ENCODE data around the gene YJEFN3. TPM values are rescaled to one million over a fixed set of nuclear protein-coding genes. Genes with fewer than 3 reads are reported as not detected.

YJEFN3 gene
- total RNA-seq, 2 experiments from 2014 or later: 11.7 to 11.9 TPM

DNA sequence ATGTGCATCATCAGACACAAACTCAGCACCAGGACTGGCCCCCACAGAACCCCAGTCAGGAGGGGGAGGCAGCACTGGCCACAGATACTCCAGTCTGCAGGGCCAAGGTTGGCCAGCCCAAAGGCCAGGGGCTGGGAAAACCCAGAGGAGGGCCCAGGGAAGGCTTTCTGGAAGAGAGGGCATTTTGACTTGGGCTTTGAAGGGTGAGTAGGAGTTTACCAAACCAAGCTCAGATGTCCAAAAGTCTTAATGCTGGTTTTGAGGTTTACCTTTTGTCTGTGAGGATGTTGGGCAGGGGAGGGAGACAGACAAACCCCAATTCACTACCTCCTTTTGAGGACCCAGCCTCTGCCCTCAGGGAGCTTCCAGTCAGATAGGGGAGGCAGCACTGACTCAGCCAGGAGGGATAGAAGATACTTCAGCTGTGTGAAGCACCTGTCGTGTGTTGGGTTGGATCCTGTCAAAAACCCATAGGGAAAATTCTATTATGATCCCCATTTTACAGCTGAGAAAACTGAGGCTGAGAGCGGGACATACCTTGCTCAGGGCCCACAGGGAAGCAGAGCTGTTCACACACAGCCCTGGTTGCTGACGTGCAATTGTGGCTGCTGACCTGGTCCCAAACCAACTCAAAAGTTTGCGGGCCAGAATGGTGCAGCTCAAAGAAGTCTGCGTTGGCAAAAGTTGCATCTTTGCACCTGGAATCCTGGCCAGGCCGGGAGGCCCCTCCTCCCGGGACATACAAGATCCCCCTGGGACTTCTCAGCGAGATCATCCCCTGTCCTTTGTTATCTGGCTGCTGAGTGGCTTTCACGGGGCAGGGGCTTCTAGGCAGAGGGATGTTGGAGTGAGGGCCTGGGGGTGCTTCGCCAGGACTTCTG is 22.5 kb downstream of the YJEFN3 start:
- H3K27ac Mint-ChIP-seq: no peak overlapping the region
- H3K4me1 Mint-ChIP-seq: peaks cover 3% of the 10 kb centered on the region
- no peaks in the 10 kb centered on the region for H3K36me3 Mint-ChIP-seq
- DNase-seq: peak; percentile 25
- POLR2A ChIA-PET: interaction anchor here (0.5 to 1.1 kb wide), 4 partner anchors 75 to 117 kb away, joined by 3 to 8 read pairs (median 4); partner anchors contain the start of gene GMIP
- no peaks in the 10 kb centered on the region for H3K9me3 Mint-ChIP-seq
- H3K27me3 Mint-ChIP-seq: no peaks in the 10 kb centered on the region
- no peak for ATAC-seq (ENCODE audit: low read depth)
- no peak overlapping the region for H3K4me3 Mint-ChIP-seq

- no peak for DNase-seq
- POLR2A ChIA-PET: interaction anchor here (0.5 to 1.1 kb wide), 2 partner anchors 74 to 92 kb away, joined by 4 to 5 read pairs; partner anchors contain the start of gene GMIP
- Mint-ChIP-seq H3K27me3 (no peaks in the 10 kb centered on the region), H3K4me1 (peaks cover 3% of the 10 kb centered on the region), H3K36me3 (no peaks in the 10 kb centered on the region), H3K9me3 (no peaks in the 10 kb centered on the region), H3K27ac (no peak overlapping the region), H3K4me3 (no peak overlapping the region)
- no peak for ATAC-seq (ENCODE audit: low read depth)
Observed at GRCh38 chr19:19551853-19552192, 23.1 kb downstream of the YJEFN3 start.

DNA sequence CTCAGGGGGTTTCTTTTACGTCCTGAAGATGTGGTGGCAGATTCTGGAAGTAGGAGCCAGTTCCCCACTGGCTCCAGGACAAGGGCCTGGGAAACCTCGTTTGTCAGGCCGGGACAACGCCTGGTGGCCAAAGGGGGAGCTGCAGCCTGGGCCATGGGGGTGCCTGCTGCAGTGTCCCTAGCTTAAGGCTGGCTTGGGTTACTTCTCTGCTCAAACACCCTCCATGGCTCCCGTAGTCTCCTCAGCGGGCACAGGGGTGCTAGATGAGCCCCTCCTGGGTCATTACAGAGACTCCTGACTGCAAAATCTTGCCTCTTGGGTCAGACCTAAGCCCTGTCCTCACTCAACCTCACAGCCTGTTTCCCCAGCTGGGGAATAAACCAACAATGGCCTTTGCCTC is 24.1 kb downstream of the YJEFN3 start:
- Mint-ChIP-seq H3K9me3 (no peaks in the 10 kb centered on the region), H3K4me3 (no peak overlapping the region), H3K36me3 (no peaks in the 10 kb centered on the region), H3K27me3 (no peaks in the 10 kb centered on the region), H3K4me1 (peaks cover 3% of the 10 kb centered on the region), H3K27ac (no peak overlapping the region)
- ATAC-seq (ENCODE audit: low read depth): no peak
- POLR2A ChIA-PET: interaction anchor here (0.7 kb wide), 1 partner anchor 38 kb away, joined by 3 read pairs; no protein-coding TSS in a partner anchor
- DNase-seq: no peak

GRCh38 chr19:19553670-19554069 is 25.0 kb downstream of the YJEFN3 start:
- H3K27ac Mint-ChIP-seq: peak overlapping the region; percentile 38
- peaks cover 4% of the 10 kb centered on the region for H3K36me3 Mint-ChIP-seq
- H3K27me3 Mint-ChIP-seq: no peaks in the 10 kb centered on the region
- POLR2A ChIA-PET: interaction anchor here (0.8 kb wide), 1 partner anchor 22 kb away, joined by 9 read pairs; no protein-coding TSS in a partner anchor
- DNase-seq (no peak), ATAC-seq (ENCODE audit: low read depth) (no peak)
- H3K4me1 Mint-ChIP-seq: peaks cover 3% of the 10 kb centered on the region
- no peak overlapping the region for H3K4me3 Mint-ChIP-seq
- no peaks in the 10 kb centered on the region for H3K9me3 Mint-ChIP-seq

DNA sequence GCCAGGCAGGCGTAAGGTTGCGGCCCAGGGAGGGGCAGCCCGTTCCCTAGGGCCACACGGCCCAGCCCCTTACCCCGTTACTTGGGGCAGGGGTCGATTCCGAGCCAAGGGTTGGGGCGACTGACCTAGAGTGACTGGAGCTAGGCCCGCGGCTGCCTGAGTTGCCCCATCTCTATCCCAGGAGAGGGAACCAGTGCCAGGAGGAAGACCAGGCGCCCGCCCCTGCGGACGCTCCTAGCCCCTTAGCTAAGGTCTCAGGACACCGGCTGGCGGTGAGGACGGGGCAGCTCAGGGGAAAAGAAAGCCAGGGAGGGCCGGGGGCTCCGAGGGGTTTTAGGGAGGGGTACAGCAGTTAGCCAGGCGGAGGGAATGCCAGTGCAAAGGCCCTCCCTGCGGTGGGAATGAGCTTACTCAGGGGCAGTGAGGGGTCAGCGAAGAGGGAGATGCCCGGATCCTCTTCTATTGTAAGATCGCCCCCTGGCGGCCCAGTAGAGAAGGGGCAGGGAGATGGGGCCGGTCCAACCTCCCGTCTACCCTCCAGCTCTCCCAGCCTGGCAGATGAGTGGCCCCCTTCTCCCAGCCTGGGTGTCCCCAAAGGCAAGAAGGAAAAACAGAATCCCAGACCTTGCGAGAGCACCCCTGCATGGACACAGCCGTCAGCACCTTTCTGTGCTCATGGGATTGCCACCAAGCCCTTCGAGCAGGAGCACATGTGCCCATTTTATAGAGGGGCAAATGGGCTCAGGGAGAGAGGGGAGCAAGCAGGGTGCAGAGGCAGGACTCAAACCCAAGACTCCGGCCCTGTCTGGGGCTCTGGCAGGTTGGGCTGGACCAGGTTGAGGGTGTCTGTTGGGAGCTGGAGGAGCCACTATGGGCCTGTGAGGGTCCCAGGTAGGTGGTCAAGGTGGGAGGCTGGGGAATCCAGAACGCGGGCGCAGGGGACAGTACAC is 25.6 kb downstream of the YJEFN3 start:
- no peaks in the 10 kb centered on the region for H3K9me3 Mint-ChIP-seq
- POLR2A ChIA-PET: interaction anchor here (0.8 kb wide), 1 partner anchor 23 kb away, joined by 9 read pairs; no protein-coding TSS in a partner anchor
- H3K27ac Mint-ChIP-seq: peak overlapping the region; percentile 38
- H3K4me1 Mint-ChIP-seq: peaks cover 7% of the 10 kb centered on the region
- ATAC-seq (ENCODE audit: low read depth): peak; percentile 59
- H3K27me3 Mint-ChIP-seq: no peaks in the 10 kb centered on the region
- DNase-seq: peak; percentile 72
- no peak overlapping the region for H3K4me3 Mint-ChIP-seq
- peaks cover 9% of the 10 kb centered on the region for H3K36me3 Mint-ChIP-seq

DNA sequence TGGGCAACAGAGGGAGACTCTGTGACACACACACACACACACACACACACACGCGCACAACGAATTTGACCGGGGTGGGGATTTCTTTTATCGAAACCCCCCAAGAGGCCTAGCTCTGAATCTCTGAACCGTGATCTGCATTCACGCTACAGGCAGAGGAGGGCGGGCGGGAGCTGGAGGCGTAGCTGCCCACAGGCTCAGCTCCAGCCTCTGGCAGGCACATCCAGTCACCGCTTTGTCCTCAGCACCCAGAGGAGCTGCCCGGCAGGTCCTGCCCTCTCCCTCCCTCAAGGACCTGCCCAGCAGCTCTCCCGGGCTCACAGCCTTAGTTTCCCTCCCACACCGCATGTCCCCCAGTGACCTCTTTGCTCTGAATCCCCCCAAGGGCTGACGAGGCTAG is 29.3 kb downstream of the YJEFN3 start:
- Mint-ChIP-seq H3K4me3 (no peak overlapping the region), H3K27ac (peak overlapping the region; percentile 61), H3K36me3 (peaks cover 15% of the 10 kb centered on the region), H3K9me3 (no peaks in the 10 kb centered on the region), H3K27me3 (no peaks in the 10 kb centered on the region), H3K4me1 (peaks cover 8% of the 10 kb centered on the region)
- POLR2A ChIA-PET: interaction anchor here (0.5 to 1.2 kb wide), 2 partner anchors 10 to 41 kb away, joined by 3 to 6 read pairs; no protein-coding TSS in a partner anchor
- no peak for ATAC-seq (ENCODE audit: low read depth)
- DNase-seq: no peak

GRCh38 chr19:19558636-19559035 is 29.9 kb downstream of the YJEFN3 start:
- Mint-ChIP-seq H3K27me3 (no peaks in the 10 kb centered on the region), H3K36me3 (peaks cover 15% of the 10 kb centered on the region), H3K4me1 (peaks cover 8% of the 10 kb centered on the region), H3K4me3 (no peak overlapping the region), H3K9me3 (no peaks in the 10 kb centered on the region), H3K27ac (peak overlapping the region; percentile 62)
- DNase-seq (no peak), ATAC-seq (ENCODE audit: low read depth) (no peak)
- POLR2A ChIA-PET: interaction anchor here (1.2 kb wide), 1 partner anchor 11 kb away, joined by 3 read pairs; no protein-coding TSS in a partner anchor

- peak overlapping the region; percentile 61 for H3K27ac Mint-ChIP-seq
- H3K4me1 Mint-ChIP-seq: peaks cover 5% of the 10 kb centered on the region
- POLR2A ChIA-PET: interaction anchor here (0.6 to 1.8 kb wide), 4 partner anchors 12 to 104 kb away, joined by 3 to 5 read pairs (median 4); partner anchors contain the start of gene ATP13A1
- no peak for ATAC-seq (ENCODE audit: low read depth)
- peaks cover under 1% of the 10 kb centered on the region for H3K9me3 Mint-ChIP-seq
- peaks cover 24% of the 10 kb centered on the region for H3K36me3 Mint-ChIP-seq
- H3K4me3 Mint-ChIP-seq: no peak overlapping the region
- H3K27me3 Mint-ChIP-seq: no peaks in the 10 kb centered on the region
- no peak for DNase-seq
Observed at GRCh38 chr19:19559931-19560330, 31.2 kb downstream of the YJEFN3 start.

DNA sequence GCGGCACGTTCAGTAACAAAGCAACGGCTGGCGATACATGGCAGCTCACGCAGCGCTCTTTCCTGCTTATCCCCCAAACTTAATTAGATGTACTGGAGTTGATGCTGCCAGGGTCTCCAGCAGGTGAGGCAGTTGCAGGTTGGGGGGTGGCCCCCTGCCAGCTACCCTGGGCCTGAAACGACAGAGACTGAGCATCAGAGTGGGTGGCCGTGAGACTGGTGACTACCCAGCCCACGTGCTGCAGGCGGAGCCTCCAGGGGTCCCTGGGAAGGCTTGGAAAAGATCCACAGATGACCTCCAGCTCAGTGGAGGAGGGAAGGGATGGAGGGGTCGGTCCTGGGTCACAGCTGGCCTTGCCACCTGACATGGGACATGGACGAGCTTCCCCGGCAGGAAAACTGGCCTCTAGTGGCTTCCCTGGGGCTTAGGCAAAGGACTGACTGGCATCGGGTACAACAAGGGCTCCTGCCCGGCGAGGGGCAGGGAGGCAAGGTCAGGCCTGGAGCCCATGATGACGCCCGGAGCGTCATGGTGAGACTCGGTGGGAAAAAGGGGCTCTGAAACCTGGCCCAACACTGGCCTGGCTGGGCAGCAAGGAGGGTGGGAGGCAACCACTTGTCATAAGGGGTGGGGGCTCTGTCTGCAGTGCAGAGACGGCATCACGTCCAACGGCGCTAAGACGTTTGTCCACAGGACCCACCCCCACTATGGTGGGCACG is 33.4 kb downstream of the YJEFN3 start:
- H3K4me3 Mint-ChIP-seq: no peak overlapping the region
- no peaks in the 10 kb centered on the region for H3K27me3 Mint-ChIP-seq
- H3K27ac Mint-ChIP-seq: peak overlapping the region; percentile 56
- H3K4me1 Mint-ChIP-seq: peaks cover 5% of the 10 kb centered on the region
- DNase-seq (no peak), ATAC-seq (ENCODE audit: low read depth) (no peak)
- H3K9me3 Mint-ChIP-seq: peaks cover 1% of the 10 kb centered on the region
- POLR2A ChIA-PET: interaction anchor here (1.1 kb wide), 1 partner anchor 82 kb away, joined by 3 read pairs; the partner anchor contains the start of gene GMIP
- peaks cover 30% of the 10 kb centered on the region for H3K36me3 Mint-ChIP-seq

DNA sequence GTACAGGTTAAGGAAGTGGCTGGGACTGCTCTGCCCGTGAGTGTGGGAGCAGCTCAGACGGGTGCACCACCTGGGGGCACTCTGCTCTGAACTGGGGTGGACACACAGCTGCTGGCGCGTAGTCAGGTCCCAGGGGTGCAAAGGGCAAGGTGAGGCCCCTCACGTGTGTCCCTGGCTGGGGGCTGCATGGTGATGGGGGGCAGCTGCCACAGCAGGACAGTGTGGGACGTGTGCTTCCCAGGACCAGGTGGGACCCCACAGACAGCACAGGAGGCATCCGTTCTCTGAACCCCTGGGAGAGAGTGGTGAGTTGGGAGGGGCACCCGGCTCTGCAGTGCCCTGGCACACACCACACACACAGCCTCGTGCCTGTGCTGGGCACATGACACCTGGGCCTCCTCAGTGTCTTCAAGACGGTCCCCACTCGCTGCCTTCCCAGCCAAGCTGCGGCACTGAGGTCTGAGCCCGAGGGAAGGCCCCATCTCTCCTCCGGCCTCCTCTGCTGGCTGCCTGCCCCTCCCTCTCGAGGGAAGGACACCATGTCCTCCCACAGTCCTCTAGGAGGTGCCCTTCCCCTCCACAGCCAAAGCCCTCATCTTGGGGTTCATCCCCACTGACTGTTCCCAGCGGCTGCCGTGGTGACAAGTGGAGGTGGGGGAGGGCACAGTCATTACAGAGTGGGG is 34.1 kb downstream of the YJEFN3 start:
- peaks cover 1% of the 10 kb centered on the region for H3K9me3 Mint-ChIP-seq
- H3K36me3 Mint-ChIP-seq: peaks cover 33% of the 10 kb centered on the region
- POLR2A ChIA-PET: no interaction called here
- H3K27me3 Mint-ChIP-seq: no peaks in the 10 kb centered on the region
- H3K27ac Mint-ChIP-seq: peak overlapping the region; percentile 64
- ATAC-seq (ENCODE audit: low read depth) (peak; percentile 71), DNase-seq (no peak)
- peaks cover 5% of the 10 kb centered on the region for H3K4me1 Mint-ChIP-seq
- no peak overlapping the region for H3K4me3 Mint-ChIP-seq

DNA sequence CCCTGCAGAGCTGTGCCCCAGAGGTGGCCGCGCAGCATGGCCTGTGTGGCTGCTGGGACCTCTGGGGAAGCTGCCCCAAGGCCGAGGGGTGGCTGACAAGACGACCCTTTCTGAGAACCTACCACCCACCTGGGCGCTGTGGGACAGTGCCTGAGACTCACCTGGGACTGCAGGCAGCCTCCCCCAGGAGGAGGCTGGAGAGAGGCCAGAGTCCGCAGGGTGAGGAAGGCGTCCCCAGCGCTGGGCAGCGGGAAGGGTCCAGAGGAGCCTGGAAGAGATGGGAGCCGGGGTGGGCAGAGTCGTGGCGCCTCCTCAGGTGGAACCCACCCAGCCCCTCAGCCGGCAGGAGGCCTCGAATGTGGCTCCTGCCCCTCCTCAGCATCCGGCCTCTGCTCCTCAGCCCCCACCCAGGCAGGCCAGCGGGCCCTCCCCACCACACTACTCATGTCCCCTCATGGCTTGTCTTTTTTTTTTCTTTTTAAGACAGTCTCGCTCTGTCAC is 34.7 kb downstream of the YJEFN3 start:
- H3K4me3 Mint-ChIP-seq: no peak overlapping the region
- POLR2A ChIA-PET: no interaction called here
- DNase-seq (no peak), ATAC-seq (ENCODE audit: low read depth) (no peak)
- H3K36me3 Mint-ChIP-seq: peaks cover 33% of the 10 kb centered on the region
- H3K27me3 Mint-ChIP-seq: no peaks in the 10 kb centered on the region
- H3K9me3 Mint-ChIP-seq: peaks cover 1% of the 10 kb centered on the region
- no peak overlapping the region for H3K27ac Mint-ChIP-seq
- peaks cover 5% of the 10 kb centered on the region for H3K4me1 Mint-ChIP-seq

GRCh38 chr19:19566306-19566705 is 37.6 kb downstream of the YJEFN3 start:
- Mint-ChIP-seq H3K27ac (no peak overlapping the region), H3K9me3 (peaks cover 1% of the 10 kb centered on the region), H3K4me3 (no peak overlapping the region), H3K36me3 (peaks cover 47% of the 10 kb centered on the region), H3K4me1 (no peaks in the 10 kb centered on the region), H3K27me3 (no peaks in the 10 kb centered on the region)
- POLR2A ChIA-PET: no interaction called here
- ATAC-seq (ENCODE audit: low read depth) (no peak), DNase-seq (no peak)
